ENCODE data around the gene CLECL1.

DNA sequence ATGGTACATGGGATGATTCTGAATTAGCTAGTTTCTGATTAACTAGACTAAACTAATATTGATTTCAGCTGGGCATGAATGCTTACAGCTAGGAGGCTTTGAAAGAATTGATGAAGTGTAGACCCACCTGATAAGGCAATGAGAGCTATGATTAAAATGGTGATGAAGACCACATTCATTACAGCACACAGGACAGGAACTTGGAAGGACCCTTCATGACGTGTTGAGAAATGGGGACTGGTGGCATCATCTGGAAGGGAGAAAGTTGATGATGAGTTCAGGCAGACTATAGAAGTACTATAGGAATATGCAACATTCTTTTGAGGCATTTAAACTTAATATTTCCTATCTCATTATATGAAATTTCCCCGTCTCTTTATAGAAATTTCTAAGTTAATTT is 23.3 kb upstream of the CLECL1 start:
- TF ChIP-seq POLR2A (IDR thresholded peaks at IDR 0.05; ENCODE audit: low read length) (peak; percentile 20), GATA1 (IDR thresholded peaks at IDR 0.05; ENCODE audit: low read depth, low read length) (no peak)
